Mesothelial cell of epicardium (in vitro differentiated cells): Measurements from ENCODE around the gene CCDC69. TPM values are rescaled to one million over a fixed set of nuclear protein-coding genes. Genes with fewer than 3 reads are reported as not detected.

Experiments
- DNase-seq, 2 experiments: peaks; one replicate each; pipeline ENCODE4 v3.0.0; 2021; ENCODE audit warnings: low spot score in 2 of 2; ENCODE audit not compliant: unreplicated experiment in 2 of 2
- H3K27ac Mint-ChIP-seq: 2 replicates; pipeline ENCODE4 v1.8.0; 2021; ENCODE audit warnings: mixed read lengths
- H3K27me3 Mint-ChIP-seq: 2 replicates; pipeline ENCODE4 v1.8.0; 2021; ENCODE audit warnings: low read depth, mixed read lengths
- H3K36me3 Mint-ChIP-seq: 2 replicates; pipeline ENCODE4 v1.8.0; 2021; ENCODE audit warnings: mixed read lengths
- H3K4me1 Mint-ChIP-seq: 2 replicates; pipeline ENCODE4 v1.8.0; 2021; ENCODE audit warnings: mixed read lengths
- H3K4me3 Mint-ChIP-seq: 2 replicates; pipeline ENCODE4 v1.8.0; 2021; ENCODE audit warnings: mild to moderate bottlenecking, moderate library complexity, mixed read lengths
- H3K9me3 Mint-ChIP-seq: 2 replicates; pipeline ENCODE4 v1.8.0; 2021; ENCODE audit warnings: mixed read lengths
- CTCF ChIP-seq: fragments of 200-600 bp; sonication (generic); IDR thresholded peaks from one replicate; pipeline ENCODE4 v1.5.0; 2021; ENCODE audit warnings: antibody characterized with exemption; ENCODE audit not compliant: unreplicated experiment
- total RNA-seq: library from RNA; stranded (reverse); gene quantifications from 3 replicates; pipeline ENCODE4 v1.2.1, GENCODE V29; 2021

CCDC69 gene
- total RNA-seq, 1 donor from 2014 or later: 4.8 TPM

GRCh38 chr5:151214614-151215545, 9.0 kb downstream of the CCDC69 start:
- Mint-ChIP-seq H3K27ac (no peak overlapping the region), H3K9me3 (no peaks in the 10 kb centered on the region), H3K4me1 (peaks cover 14% of the 10 kb centered on the region), H3K36me3 (no peaks in the 10 kb centered on the region), H3K4me3 (no peak overlapping the region), H3K27me3 (no peaks in the 10 kb centered on the region)
- TF ChIP-seq CTCF: no peak
- no peak for DNase-seq

DNA sequence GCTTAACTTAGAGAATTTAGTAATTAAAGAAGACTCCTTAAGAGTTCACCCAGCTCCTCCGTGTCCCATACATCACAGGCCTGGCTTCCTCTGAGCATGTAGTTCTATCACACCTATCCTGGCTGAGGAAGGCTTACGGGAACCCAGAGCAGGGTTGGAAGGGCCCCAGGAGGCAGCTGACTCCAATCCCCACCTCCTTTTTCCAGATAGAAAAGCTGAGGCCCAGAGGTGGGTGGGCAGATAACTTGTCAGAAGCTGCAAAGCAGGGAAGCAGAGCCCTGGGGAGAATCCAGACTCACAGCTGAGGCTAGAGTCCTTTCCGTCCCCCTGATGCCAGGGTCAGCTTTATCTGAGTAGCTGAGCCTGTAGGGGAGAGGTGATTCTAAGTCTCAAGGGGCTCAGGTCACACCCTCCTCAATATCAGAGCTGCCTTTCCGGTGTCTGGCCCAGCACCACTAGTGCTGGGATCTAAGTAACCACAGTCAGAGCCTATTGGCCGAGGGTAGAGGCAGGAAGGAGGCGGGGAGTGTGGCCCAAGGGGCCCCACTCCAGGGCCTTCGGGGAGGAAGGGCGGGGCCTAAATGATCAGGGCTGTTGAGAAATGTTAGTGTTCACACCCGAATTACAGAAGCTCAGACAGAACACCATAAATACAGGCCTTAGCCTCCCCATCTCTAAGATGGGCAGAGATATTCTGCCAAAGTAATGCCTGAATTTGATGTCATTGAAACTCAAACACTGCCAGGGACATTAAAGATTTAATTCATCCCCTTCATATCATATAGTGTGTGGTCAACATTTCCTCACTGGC, 9.9 kb downstream of the CCDC69 start:
- peak overlapping the region; percentile 21 for H3K27ac Mint-ChIP-seq
- TF ChIP-seq CTCF: no peak

GRCh38 chr5:151212406-151212798, 11.5 kb downstream of the CCDC69 start:
- no peaks in the 10 kb centered on the region for H3K36me3 Mint-ChIP-seq
- no peak overlapping the region for H3K4me3 Mint-ChIP-seq
- no peaks in the 10 kb centered on the region for H3K27me3 Mint-ChIP-seq
- no peak for DNase-seq
- no peaks in the 10 kb centered on the region for H3K9me3 Mint-ChIP-seq
- TF ChIP-seq CTCF: no peak
- no peak overlapping the region for H3K27ac Mint-ChIP-seq
- H3K4me1 Mint-ChIP-seq: peaks cover 13% of the 10 kb centered on the region

More for the DNA sequence above, 9.9 kb downstream of the CCDC69 start:
- H3K9me3 Mint-ChIP-seq: no peaks in the 10 kb centered on the region
- H3K36me3 Mint-ChIP-seq: no peaks in the 10 kb centered on the region
- no peaks in the 10 kb centered on the region for H3K27me3 Mint-ChIP-seq
- no peak overlapping the region for H3K4me3 Mint-ChIP-seq
- no peak for DNase-seq
- H3K4me1 Mint-ChIP-seq: peaks cover 11% of the 10 kb centered on the region

DNA sequence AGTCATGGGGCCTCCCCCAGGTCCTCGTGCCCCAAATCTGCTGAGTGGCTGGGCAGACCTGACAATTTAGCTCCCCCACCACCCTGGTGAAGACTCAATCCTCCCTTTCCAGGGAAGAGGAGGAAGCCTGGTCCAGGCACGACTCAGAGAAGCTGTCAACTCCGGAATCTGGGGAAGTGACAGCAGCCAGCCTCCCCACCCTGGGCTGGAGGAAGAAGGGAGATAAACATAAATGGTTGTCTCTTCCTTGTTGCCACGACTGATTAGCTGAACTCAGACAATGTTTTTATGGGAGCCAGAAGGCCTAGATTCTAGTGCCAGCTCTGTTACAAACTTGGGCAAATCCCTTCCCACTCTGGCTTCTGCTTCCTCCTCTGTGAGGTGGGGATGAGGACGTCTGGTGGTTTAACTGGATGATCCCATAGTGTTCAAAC, 15.4 kb downstream of the CCDC69 start:
- Mint-ChIP-seq H3K36me3 (no peaks in the 10 kb centered on the region), H3K27me3 (no peaks in the 10 kb centered on the region), H3K4me3 (no peak overlapping the region), H3K27ac (no peak overlapping the region), H3K9me3 (no peaks in the 10 kb centered on the region), H3K4me1 (peaks cover 2% of the 10 kb centered on the region)
- no peak for DNase-seq
- TF ChIP-seq CTCF: no peak

DNA sequence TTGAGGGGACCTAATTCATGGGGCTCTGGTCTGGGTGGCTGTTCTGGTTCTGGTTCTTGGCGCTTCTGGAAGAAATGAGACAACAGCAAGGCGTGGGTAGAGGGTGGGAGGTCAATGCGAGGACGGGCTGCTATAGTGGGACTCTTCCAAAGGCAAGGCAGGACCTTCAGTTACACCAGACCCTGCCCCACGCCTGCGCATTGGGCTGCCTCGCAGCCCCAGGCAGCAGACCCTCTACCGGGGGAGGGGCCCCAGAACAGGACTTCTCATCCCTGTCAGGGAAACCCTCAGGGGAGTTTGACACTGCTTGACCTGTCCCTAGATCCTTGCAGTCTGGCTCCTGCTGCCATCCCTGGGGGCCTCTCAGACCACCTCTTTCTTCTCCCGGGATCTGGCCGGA, 18.5 kb downstream of the CCDC69 start:
- Mint-ChIP-seq H3K9me3 (no peaks in the 10 kb centered on the region), H3K36me3 (no peaks in the 10 kb centered on the region), H3K4me1 (peaks cover 2% of the 10 kb centered on the region), H3K4me3 (no peak overlapping the region), H3K27me3 (no peaks in the 10 kb centered on the region), H3K27ac (no peak overlapping the region)
- no peak for TF ChIP-seq CTCF
- no peak for DNase-seq
